Endodermal cell (in vitro differentiated cells): Measurements from ENCODE around the gene PAMR1. TPM values are rescaled to one million over a fixed set of nuclear protein-coding genes. Genes with fewer than 3 reads are reported as not detected.

Source experiments
- DNase-seq: peaks from one replicate; pipeline ENCODE4 v3.0.0-alpha.2; 2017
- H3K27ac ChIP-seq: 2 replicates; pipeline ENCODE4 v1.5.1; 2013; ENCODE audit warnings: mild to moderate bottlenecking, low read depth, low read length, moderate library complexity
- H3K27me3 ChIP-seq: 2 replicates; pipeline ENCODE4 v1.6.1; 2013; ENCODE audit warnings: mild to moderate bottlenecking, low read length, moderate library complexity; ENCODE audit not compliant: insufficient read depth, control insufficient read depth, poor library complexity, severe bottlenecking
- H3K36me3 ChIP-seq: 2 replicates; pipeline ENCODE4 v1.7.0; 2013; ENCODE audit warnings: mild to moderate bottlenecking, low read length, moderate library complexity; ENCODE audit not compliant: control insufficient read depth, insufficient read depth
- H3K4me1 ChIP-seq: one replicate; pipeline ENCODE4 v1.7.0; 2013; ENCODE audit warnings: low read length; ENCODE audit not compliant: control insufficient read depth, insufficient read depth
- H3K4me3 ChIP-seq: 2 replicates; pipeline ENCODE4 v1.5.1; 2013; ENCODE audit warnings: mild to moderate bottlenecking, low read length, moderate library complexity
- H3K9ac ChIP-seq: 2 replicates; pipeline ENCODE4 v1.6.1; 2013; ENCODE audit warnings: mild to moderate bottlenecking, low read length, moderate library complexity; ENCODE audit not compliant: poor library complexity, severe bottlenecking; ENCODE audit errors: extremely low read depth
- H3K9me3 ChIP-seq: 2 replicates; pipeline ENCODE4 v1.6.1; 2013; ENCODE audit warnings: mild to moderate bottlenecking, low read length, moderate library complexity; ENCODE audit not compliant: control insufficient read depth
- H3K27ac Mint-ChIP-seq: 2 replicates; pipeline ENCODE4 v1.8.0; 2020; ENCODE audit warnings: mixed read lengths
- H3K27me3 Mint-ChIP-seq: 2 replicates; pipeline ENCODE4 v1.8.0; 2021; ENCODE audit warnings: mild to moderate bottlenecking, mixed read lengths; ENCODE audit not compliant: insufficient read depth
- H3K36me3 Mint-ChIP-seq: 2 replicates; pipeline ENCODE4 v1.8.0; 2020; ENCODE audit warnings: low read depth, mixed read lengths
- H3K4me1 Mint-ChIP-seq: 2 replicates; pipeline ENCODE4 v1.8.0; 2020; ENCODE audit warnings: mixed read lengths
- H3K4me3 Mint-ChIP-seq: 2 replicates; pipeline ENCODE4 v1.8.0; 2020; ENCODE audit warnings: mild to moderate bottlenecking, moderate library complexity, mixed read lengths
- H3K9me3 Mint-ChIP-seq: 2 replicates; pipeline ENCODE4 v1.8.0; 2020; ENCODE audit warnings: mild to moderate bottlenecking, mixed read lengths
- CTCF ChIP-seq: fragments of 200-600 bp; sonication (generic); conservative IDR thresholded peaks from 2 replicates; pipeline ENCODE4 v1.5.0; 2021; ENCODE audit warnings: antibody characterized with exemption, mild to moderate bottlenecking
- WGBS, 2 experiments: methylation state at CpG; one replicate each; pipeline versions ENCODE4 v1.1.5 to v1.1.7; 2013; ENCODE audit warnings: missing lambda C conversion rate in 2 of 2, mixed read lengths in 1 of 2; ENCODE audit not compliant: insufficient coverage in 1 of 2, insufficient read length in 1 of 2; 5-methylcytosine and 5-hydroxymethylcytosine counted together
- total RNA-seq, 2 donors: library from RNA; stranded (reverse); fragmentation: NEBNext Ultra II Directional in 1 of 2; extraction: Animal tissue kit (Norgen Biotek cat#: 25700) in 1 of 2; gene quantifications; 2 replicates in 1 of 2; 3 replicates in 1 of 2; pipeline ENCODE4 v1.2.1, GENCODE V29; 2021

The PAMR1 gene
- total RNA-seq, 2 donors from 2014 or later, result 55.3 to 79.0 TPM

- no peak for DNase-seq
- Mint-ChIP-seq H3K36me3 (no peaks in the 10 kb centered on the region), H3K4me3 (no peak overlapping the region), H3K9me3 (peaks cover 1% of the 10 kb centered on the region), H3K27ac (no peak overlapping the region), H3K27me3 (peaks cover 6% of the 10 kb centered on the region), H3K4me1 (peaks cover 41% of the 10 kb centered on the region)
- Histone ChIP-seq H3K27ac (no peak overlapping the region), H3K4me1 (peaks cover 16% of the 10 kb centered on the region), H3K4me3 (no peak overlapping the region), H3K9me3 (peaks cover 4% of the 10 kb centered on the region), H3K9ac (no peak overlapping the region), H3K27me3 (no peaks in the 10 kb centered on the region), H3K36me3 (no peaks in the 10 kb centered on the region)
- 93 to 95% methylated on average over 7 of the region's 7 CpGs for WGBS, 2 experiments
- TF ChIP-seq CTCF, result no peak
These were observed 11.1 kb upstream of the PAMR1 start for GRCh38 chr11:35536470-35536869.

- no peak overlapping the region for H3K9ac ChIP-seq
- peak overlapping the region; percentile 17 for H3K4me3 ChIP-seq
- H3K27ac ChIP-seq, result no peak overlapping the region
- 89 to 92% methylated on average over 1 of the region's 1 CpG for WGBS, 2 experiments
- no peaks in the 10 kb centered on the region for H3K36me3 ChIP-seq
- Mint-ChIP-seq H3K27me3 (peaks cover 23% of the 10 kb centered on the region), H3K9me3 (peaks cover 13% of the 10 kb centered on the region), H3K27ac (no peak overlapping the region), H3K36me3 (no peaks in the 10 kb centered on the region), H3K4me3 (no peak overlapping the region), H3K4me1 (peaks cover 37% of the 10 kb centered on the region)
- H3K4me1 ChIP-seq, result peaks cover 12% of the 10 kb centered on the region
- DNase-seq, result no peak
- no peaks in the 10 kb centered on the region for H3K27me3 ChIP-seq
- H3K9me3 ChIP-seq, result peaks cover 14% of the 10 kb centered on the region
- TF ChIP-seq CTCF, result no peak
These were observed 5.8 kb upstream of the PAMR1 start for GRCh38 chr11:35531246-35531645.

GRCh38 chr11:35529971-35530495, 4.6 kb upstream of the PAMR1 start:
- Histone ChIP-seq H3K36me3 (no peaks in the 10 kb centered on the region), H3K9me3 (peaks cover 14% of the 10 kb centered on the region), H3K4me3 (no peak overlapping the region), H3K4me1 (peaks cover 7% of the 10 kb centered on the region), H3K27ac (no peak overlapping the region), H3K27me3 (peaks cover 5% of the 10 kb centered on the region), H3K9ac (no peak overlapping the region)
- peaks cover 33% of the 10 kb centered on the region for H3K4me1 Mint-ChIP-seq
- no peak overlapping the region for H3K4me3 Mint-ChIP-seq
- 69 to 88% methylated on average over 2 of the region's 2 CpGs for WGBS, 2 experiments
- no peaks in the 10 kb centered on the region for H3K36me3 Mint-ChIP-seq
- H3K27ac Mint-ChIP-seq, result peak overlapping the region; percentile 37
- H3K9me3 Mint-ChIP-seq, result peaks cover 13% of the 10 kb centered on the region
- no peak for TF ChIP-seq CTCF
- no peak for DNase-seq
- H3K27me3 Mint-ChIP-seq, result peaks cover 30% of the 10 kb centered on the region
